Peyer's patch (tissue), 4 donors: ENCODE data around the gene ST8SIA5.

ENCODE experiments used
- POLR2A ChIP-seq, 2 donors: fragments of 450-650 bp; IDR thresholded peaks; one replicate each; pipeline ENCODE4 v1.5.1; 2017; ENCODE audit warnings: antibody characterized with exemption in 2 of 2, mild to moderate bottlenecking in 2 of 2, moderate library complexity in 2 of 2
- TF ChIP-seq, protein P1 (sequence below), 6 experiments: fragments of 450-650 bp in 4 of 6; fragments of 200-600 bp in 2 of 6; sonication (generic) in 1 of 6; IDR thresholded peaks; one replicate each; pipeline ENCODE4 v1.5.1; 2017 to 2019; ENCODE audit warnings: antibody characterized with exemption in 6 of 6, mild to moderate bottlenecking in 3 of 6, moderate library complexity in 1 of 6

DNA sequence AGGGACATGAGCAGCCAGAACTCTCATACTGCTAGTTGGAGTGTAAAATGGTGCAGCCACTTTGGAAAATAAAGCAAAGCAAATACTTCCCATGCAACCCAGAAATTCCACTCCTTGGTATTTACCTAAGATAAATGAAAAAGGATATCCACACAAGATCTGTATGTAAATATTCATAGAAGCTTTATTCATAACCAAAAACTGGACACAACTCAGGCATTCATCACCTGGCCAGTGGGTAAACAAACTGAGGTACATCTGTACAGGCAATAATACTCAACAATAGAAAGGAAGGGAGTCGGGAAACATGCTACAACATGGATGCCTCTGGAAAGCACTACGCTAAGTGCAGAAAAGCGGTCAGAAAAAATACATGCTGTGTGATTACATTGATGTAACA, 97.4 kb downstream of the ST8SIA5 start:
- TF ChIP-seq, protein P1, sequence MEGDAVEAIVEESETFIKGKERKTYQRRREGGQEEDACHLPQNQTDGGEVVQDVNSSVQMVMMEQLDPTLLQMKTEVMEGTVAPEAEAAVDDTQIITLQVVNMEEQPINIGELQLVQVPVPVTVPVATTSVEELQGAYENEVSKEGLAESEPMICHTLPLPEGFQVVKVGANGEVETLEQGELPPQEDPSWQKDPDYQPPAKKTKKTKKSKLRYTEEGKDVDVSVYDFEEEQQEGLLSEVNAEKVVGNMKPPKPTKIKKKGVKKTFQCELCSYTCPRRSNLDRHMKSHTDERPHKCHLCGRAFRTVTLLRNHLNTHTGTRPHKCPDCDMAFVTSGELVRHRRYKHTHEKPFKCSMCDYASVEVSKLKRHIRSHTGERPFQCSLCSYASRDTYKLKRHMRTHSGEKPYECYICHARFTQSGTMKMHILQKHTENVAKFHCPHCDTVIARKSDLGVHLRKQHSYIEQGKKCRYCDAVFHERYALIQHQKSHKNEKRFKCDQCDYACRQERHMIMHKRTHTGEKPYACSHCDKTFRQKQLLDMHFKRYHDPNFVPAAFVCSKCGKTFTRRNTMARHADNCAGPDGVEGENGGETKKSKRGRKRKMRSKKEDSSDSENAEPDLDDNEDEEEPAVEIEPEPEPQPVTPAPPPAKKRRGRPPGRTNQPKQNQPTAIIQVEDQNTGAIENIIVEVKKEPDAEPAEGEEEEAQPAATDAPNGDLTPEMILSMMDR (IDR thresholded peaks at IDR 0.05) = no peak
- no peak for TF ChIP-seq POLR2A (IDR thresholded peaks at IDR 0.05)
